HG03342 (cell line): ENCODE data around the gene PPP1R9A.

Experiments used
- ATAC-seq: cut with Tn5 transposase; IDR thresholded peaks from one replicate; pipeline ENCODE4 v1.9.1; 2021; ENCODE audit warnings: mild to moderate bottlenecking, moderate library complexity; ENCODE audit not compliant: unreplicated experiment

Gene PPP1R9A

GRCh38 chr7:95026421-95027072 lies 119.2 kb downstream of the PPP1R9A start:
- ATAC-seq = no peak

- no peak for ATAC-seq
Measured at GRCh38 chr7:95027234-95027872, 120.0 kb downstream of the PPP1R9A start.

GRCh38 chr7:95028683-95029082 lies 121.3 kb downstream of the PPP1R9A start:
- ATAC-seq = no peak

- ATAC-seq = no peak
Measured at GRCh38 chr7:95035295-95035694, 127.9 kb downstream of the PPP1R9A start.

GRCh38 chr7:95041031-95041430 lies 133.6 kb downstream of the PPP1R9A start:
- ATAC-seq = no peak

- ATAC-seq = no peak
Measured at GRCh38 chr7:95045236-95045923, 138.0 kb downstream of the PPP1R9A start.

- ATAC-seq = no peak
Measured at GRCh38 chr7:95046494-95047240, 139.3 kb downstream of the PPP1R9A start.

- ATAC-seq = no peak
Measured at GRCh38 chr7:95047291-95047690, 139.9 kb downstream of the PPP1R9A start.

GRCh38 chr7:95052566-95053094 lies 145.2 kb downstream of the PPP1R9A start:
- ATAC-seq = no peak

- ATAC-seq = no peak
Measured at GRCh38 chr7:95054386-95054785, 147.0 kb downstream of the PPP1R9A start.

- no peak for ATAC-seq
Measured at GRCh38 chr7:95055295-95055694, 147.9 kb downstream of the PPP1R9A start.

- ATAC-seq = no peak
Measured at GRCh38 chr7:95056107-95056739, 148.8 kb downstream of the PPP1R9A start.

- ATAC-seq = no peak
Measured at GRCh38 chr7:95056901-95057300, 149.5 kb downstream of the PPP1R9A start.

GRCh38 chr7:95059842-95060313 lies 152.5 kb downstream of the PPP1R9A start:
- no peak for ATAC-seq

- ATAC-seq = no peak
Measured at GRCh38 chr7:95062901-95063300, 155.5 kb downstream of the PPP1R9A start.

GRCh38 chr7:95066737-95067530 lies 159.5 kb downstream of the PPP1R9A start:
- no peak for ATAC-seq

GRCh38 chr7:95088536-95089215 lies 181.3 kb downstream of the PPP1R9A start:
- ATAC-seq = no peak

GRCh38 chr7:95089414-95090315 lies 182.3 kb downstream of the PPP1R9A start:
- ATAC-seq = no peak
